RWPE2 (cell line): Measurements from ENCODE around the gene ALDOC.

Source experiments
- ATAC-seq: fragments of 200-7000 bp; cut with Tn5 transposase; 3 replicates; pipeline ENCODE4 v1.9.1; 2021; ENCODE audit warnings: low read depth
- DNase-seq: peaks from one replicate; pipeline ENCODE4 v3.0.0-alpha.2; 2020; ENCODE audit warnings: low spot score
- H3K27ac ChIP-seq: fragments of 450-650 bp; 2 replicates; pipeline ENCODE4 v1.5.1; 2017; ENCODE audit warnings: mild to moderate bottlenecking; ENCODE audit not compliant: poor library complexity, severe bottlenecking
- H3K27me3 ChIP-seq: fragments of 250-450 bp; sonication (Bioruptor Pico); 2 replicates; pipeline ENCODE4 v1.5.1; 2021; ENCODE audit warnings: mild to moderate bottlenecking, moderate library complexity; ENCODE audit not compliant: insufficient read depth, poor library complexity, severe bottlenecking
- H3K36me3 ChIP-seq: fragments of 250-450 bp; sonication (Bioruptor Pico); 2 replicates; pipeline ENCODE4 v1.5.1; 2020; ENCODE audit warnings: low read depth, mild to moderate bottlenecking, moderate library complexity
- H3K4me1 ChIP-seq: fragments of 250-450 bp; sonication (Bioruptor Pico); 2 replicates; pipeline ENCODE4 v1.5.1; 2021; ENCODE audit warnings: mild to moderate bottlenecking, moderate library complexity; ENCODE audit not compliant: insufficient read depth, poor library complexity, severe bottlenecking
- H3K4me3 ChIP-seq: fragments of 250-450 bp; sonication (Bioruptor Pico); 2 replicates; pipeline ENCODE4 v1.5.1; 2021; ENCODE audit warnings: mild to moderate bottlenecking, moderate library complexity; ENCODE audit not compliant: severe bottlenecking
- H3K9me3 ChIP-seq: fragments of 250-450 bp; sonication (Bioruptor Pico); 2 replicates; pipeline ENCODE4 v1.5.1; 2021; ENCODE audit warnings: mild to moderate bottlenecking, moderate library complexity; ENCODE audit not compliant: severe bottlenecking
- CTCF ChIP-seq: fragments of 450-650 bp; IDR thresholded peaks from one replicate; pipeline ENCODE4 v1.5.1; 2017; ENCODE audit warnings: mild to moderate bottlenecking, moderate library complexity; ENCODE audit not compliant: poor library complexity, severe bottlenecking

Gene ALDOC

GRCh38 chr17:28618464-28618863 lies 41.8 kb upstream of the ALDOC start:
- Histone ChIP-seq H3K36me3 (peaks cover 97% of the 10 kb centered on the region), H3K4me1 (no peaks in the 10 kb centered on the region), H3K4me3 (no peak overlapping the region), H3K27ac (no peak overlapping the region), H3K27me3 (no peaks in the 10 kb centered on the region), H3K9me3 (no peaks in the 10 kb centered on the region)
- ATAC-seq (no peak), DNase-seq (no peak)
- TF ChIP-seq CTCF, result no peak

GRCh38 chr17:28616281-28616680 lies 39.6 kb upstream of the ALDOC start:
- Histone ChIP-seq H3K27me3 (no peaks in the 10 kb centered on the region), H3K27ac (no peak overlapping the region)
- no peak for TF ChIP-seq CTCF

GRCh38 chr17:28615260-28615940 lies 38.7 kb upstream of the ALDOC start:
- TF ChIP-seq CTCF, result no peak
- no peaks in the 10 kb centered on the region for H3K9me3 ChIP-seq

More at GRCh38 chr17:28616281-28616680, 39.6 kb upstream of the ALDOC start:
- H3K4me3 ChIP-seq, result no peak overlapping the region
- H3K4me1 ChIP-seq, result no peaks in the 10 kb centered on the region
- no peak for ATAC-seq
- no peak for DNase-seq
- H3K9me3 ChIP-seq, result no peaks in the 10 kb centered on the region
- H3K36me3 ChIP-seq, result peaks cover 89% of the 10 kb centered on the region

GRCh38 chr17:28613931-28614381 lies 37.3 kb upstream of the ALDOC start, which contains the start of gene RSKR:
RSKR (minus strand) TSS chr17:28614185; CDS start chr17:28614161, 24 bp downstream.
- Histone ChIP-seq H3K4me3 (no peak within 1 kb of the TSS), H3K9me3 (no peaks in the 10 kb centered on the region), H3K4me1 (no peaks in the 10 kb centered on the region), H3K27ac (no peak within 1 kb of the TSS), H3K27me3 (no peaks in the 10 kb centered on the region), H3K36me3 (peaks cover 65% of the 10 kb centered on the region)
- DNase-seq (no peak), ATAC-seq (no peak)
- no peak for TF ChIP-seq CTCF

More at GRCh38 chr17:28615260-28615940, 38.7 kb upstream of the ALDOC start:
- H3K36me3 ChIP-seq, result peaks cover 80% of the 10 kb centered on the region
- H3K27ac ChIP-seq, result no peak overlapping the region
- no peaks in the 10 kb centered on the region for H3K4me1 ChIP-seq
- no peak overlapping the region for H3K4me3 ChIP-seq
- no peaks in the 10 kb centered on the region for H3K27me3 ChIP-seq
- DNase-seq (no peak), ATAC-seq (no peak)
